HepG2 (cell line): Measurements from ENCODE around the gene ULK3. TPM values are rescaled to one million over a fixed set of nuclear protein-coding genes. Genes with fewer than 3 reads are reported as not detected.

Experiments
- CEBPG ChIP-seq: IDR thresholded peaks from 2 replicates; pipeline ENCODE4 v1.6.1; 2016
- KAT7 ChIP-seq: IDR thresholded peaks from 2 replicates; pipeline ENCODE4 v1.6.1; 2018; ENCODE audit warnings: borderline replicate concordance, missing compliant biosample characterization
- KDM1A ChIP-seq: IDR thresholded peaks from 2 replicates; pipeline ENCODE4 v1.6.1; 2016; ENCODE audit warnings: missing compliant biosample characterization
- MED13 ChIP-seq: sonication (generic); formaldehyde crosslinking; IDR thresholded peaks from 2 replicates; pipeline ENCODE4 v1.5.0; 2020; ENCODE audit warnings: missing genetic modification reagents
- MEIS1 ChIP-seq: sonication (generic); formaldehyde crosslinking; IDR thresholded peaks from 2 replicates; pipeline ENCODE4 v1.9.0; 2021; ENCODE audit warnings: mild to moderate bottlenecking, missing genetic modification reagents, moderate library complexity, borderline replicate concordance
- NFATC3 ChIP-seq: sonication (generic); formaldehyde crosslinking; IDR thresholded peaks from 2 replicates; pipeline ENCODE4 v1.5.1; 2020; ENCODE audit warnings: mild to moderate bottlenecking, missing genetic modification reagents
- RBFOX2 ChIP-seq: fragments of 200-400 bp; formaldehyde crosslinking; IDR thresholded peaks from 2 replicates; pipeline ENCODE4 v1.6.1; 2017; ENCODE audit warnings: low read depth, mild to moderate bottlenecking, low read length
- SIX4 ChIP-seq: sonication (generic); formaldehyde crosslinking; IDR thresholded peaks from 2 replicates; pipeline ENCODE4 v1.4.0; 2020; ENCODE audit warnings: missing genetic modification reagents
- SP2 ChIP-seq: sonication (generic); formaldehyde crosslinking; IDR thresholded peaks from 2 replicates; pipeline ENCODE4 v1.5.1; 2020; ENCODE audit warnings: mild to moderate bottlenecking, missing genetic modification reagents
- SUZ12 ChIP-seq: fragments of 150-350 bp; IDR thresholded peaks from 2 replicates; pipeline ENCODE4 v1.6.1; 2014; ENCODE audit warnings: low read depth, low read length
- ZBTB7B ChIP-seq: sonication (generic); formaldehyde crosslinking; IDR thresholded peaks from 2 replicates; pipeline ENCODE4 v1.4.0; 2020; ENCODE audit warnings: missing genetic modification reagents
- ZKSCAN1 ChIP-seq: fragments of 150-350 bp; IDR thresholded peaks from 2 replicates; pipeline ENCODE4 v1.6.1; 2014; ENCODE audit warnings: low read length
- ZNF18 ChIP-seq: sonication (generic); formaldehyde crosslinking; IDR thresholded peaks from 2 replicates; pipeline ENCODE4 v1.8.0; 2022; ENCODE audit warnings: mild to moderate bottlenecking, missing genetic modification reagents; ENCODE audit not compliant: insufficient replicate concordance
- ZNF205 ChIP-seq: IDR thresholded peaks from 2 replicates; pipeline ENCODE4 v1.6.1; 2018; ENCODE audit warnings: missing biosample characterization, missing genetic modification reagents
- ZNF543 ChIP-seq: sonication (generic); formaldehyde crosslinking; IDR thresholded peaks from 2 replicates; pipeline ENCODE4 v1.4.0; 2020; ENCODE audit warnings: mild to moderate bottlenecking, missing genetic modification reagents
- ZNF572 ChIP-seq: sonication (generic); formaldehyde crosslinking; IDR thresholded peaks from 2 replicates; pipeline ENCODE4 v1.5.1; 2020; ENCODE audit warnings: mild to moderate bottlenecking, missing genetic modification reagents
- ZNF710 ChIP-seq: sonication (generic); formaldehyde crosslinking; IDR thresholded peaks from 2 replicates; pipeline ENCODE4 v1.5.0; 2020; ENCODE audit warnings: mild to moderate bottlenecking, missing genetic modification reagents, borderline replicate concordance
- polyA plus RNA-seq, 8 experiments: library from polyadenylated mRNA; depleted of rRNA in 3 of 8; stranded (reverse) in 7 of 8; unstranded in 1 of 8; fragments of >200 nt; fragmentation: Illumina TruSeq in 4 of 8; extraction: Trizol in 4 of 8; gene quantifications; 2 replicates each; pipeline versions ENCODE4 v1.2.1 to v1.2.3, GENCODE V29; 2011 to 2016; ENCODE audit warnings: low read depth in 4 of 8, missing spikeins in 1 of 8, mixed read lengths in 1 of 8; ENCODE audit not compliant: insufficient read depth in 1 of 8
- total RNA-seq, 5 experiments: library from RNA; depleted of rRNA; stranded (reverse); fragments of >200 nt; fragmentation: Illumina TruSeq; extraction: Trizol; gene quantifications; 2 replicates each; pipeline ENCODE4 v1.2.3, GENCODE V29; 2016; ENCODE audit warnings: low read depth in 1 of 5
- TF ChIP-seq, protein P1 (sequence below): sonication (generic); formaldehyde crosslinking; IDR thresholded peaks from 2 replicates; pipeline ENCODE4 v1.4.0; 2020; ENCODE audit warnings: mild to moderate bottlenecking, missing genetic modification reagents
- TF ChIP-seq, protein P2 (sequence below): sonication (generic); formaldehyde crosslinking; IDR thresholded peaks from 2 replicates; pipeline ENCODE4 v1.5.1; 2020; ENCODE audit warnings: mild to moderate bottlenecking, missing genetic modification reagents, borderline replicate concordance
- TF ChIP-seq, protein P3 (sequence below): sonication (generic); formaldehyde crosslinking; IDR thresholded peaks from 2 replicates; pipeline ENCODE4 v1.8.0; 2022; ENCODE audit warnings: missing genetic modification reagents, mild to moderate bottlenecking, moderate library complexity, borderline replicate concordance

Gene ULK3
- total and polyA plus RNA-seq, 2 of the 13 experiments (the other 11 are each of a cell fraction or from before 2014, with no cell fraction given): 15.2 to 23.7 TPM

- TF ChIP-seq, protein P1, sequence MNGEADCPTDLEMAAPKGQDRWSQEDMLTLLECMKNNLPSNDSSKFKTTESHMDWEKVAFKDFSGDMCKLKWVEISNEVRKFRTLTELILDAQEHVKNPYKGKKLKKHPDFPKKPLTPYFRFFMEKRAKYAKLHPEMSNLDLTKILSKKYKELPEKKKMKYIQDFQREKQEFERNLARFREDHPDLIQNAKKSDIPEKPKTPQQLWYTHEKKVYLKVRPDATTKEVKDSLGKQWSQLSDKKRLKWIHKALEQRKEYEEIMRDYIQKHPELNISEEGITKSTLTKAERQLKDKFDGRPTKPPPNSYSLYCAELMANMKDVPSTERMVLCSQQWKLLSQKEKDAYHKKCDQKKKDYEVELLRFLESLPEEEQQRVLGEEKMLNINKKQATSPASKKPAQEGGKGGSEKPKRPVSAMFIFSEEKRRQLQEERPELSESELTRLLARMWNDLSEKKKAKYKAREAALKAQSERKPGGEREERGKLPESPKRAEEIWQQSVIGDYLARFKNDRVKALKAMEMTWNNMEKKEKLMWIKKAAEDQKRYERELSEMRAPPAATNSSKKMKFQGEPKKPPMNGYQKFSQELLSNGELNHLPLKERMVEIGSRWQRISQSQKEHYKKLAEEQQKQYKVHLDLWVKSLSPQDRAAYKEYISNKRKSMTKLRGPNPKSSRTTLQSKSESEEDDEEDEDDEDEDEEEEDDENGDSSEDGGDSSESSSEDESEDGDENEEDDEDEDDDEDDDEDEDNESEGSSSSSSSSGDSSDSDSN (CRISPR knock-in tag): peak; percentile 66
- TF ChIP-seq RBFOX2: peak; percentile 93
- peak; percentile 90 for TF ChIP-seq ZNF18 (CRISPR knock-in tag)
- no peak for TF ChIP-seq CEBPG
- TF ChIP-seq ZNF543 (CRISPR knock-in tag): peak; percentile 89
- peak; percentile 80 for TF ChIP-seq ZBTB7B (CRISPR knock-in tag)
- 0 out of 2 replicates have a peak, but pooled peaks have one; percentile 66 for TF ChIP-seq ZNF205 (CRISPR knock-in tag)
- peak; percentile 79; the same call in 1 of the 2 replicates for TF ChIP-seq MEIS1 (CRISPR knock-in tag)
- TF ChIP-seq, protein P2, sequence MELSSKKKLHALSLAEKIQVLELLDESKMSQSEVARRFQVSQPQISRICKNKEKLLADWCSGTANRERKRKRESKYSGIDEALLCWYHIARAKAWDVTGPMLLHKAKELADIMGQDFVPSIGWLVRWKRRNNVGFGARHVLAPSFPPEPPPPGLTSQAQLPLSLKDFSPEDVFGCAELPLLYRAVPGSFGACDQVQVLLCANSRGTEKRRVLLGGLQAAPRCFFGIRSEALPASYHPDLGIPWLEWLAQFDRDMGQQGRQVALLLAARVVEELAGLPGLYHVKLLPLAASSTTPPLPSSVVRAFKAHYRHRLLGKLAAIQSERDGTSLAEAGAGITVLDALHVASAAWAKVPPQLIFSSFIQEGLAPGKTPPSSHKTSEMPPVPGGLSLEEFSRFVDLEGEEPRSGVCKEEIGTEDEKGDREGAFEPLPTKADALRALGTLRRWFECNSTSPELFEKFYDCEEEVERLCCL (CRISPR knock-in tag): peak; percentile 53; the same call in 1 of the 2 replicates
- 0 out of 2 replicates have a peak, but pooled peaks have one; percentile 23 for TF ChIP-seq SIX4 (CRISPR knock-in tag)
- peak; percentile 54; the same call in 1 of the 2 replicates for TF ChIP-seq MED13 (CRISPR knock-in tag)
- 0 out of 2 replicates have a peak, but pooled peaks have one; percentile 3 for TF ChIP-seq SP2 (CRISPR knock-in tag)
- TF ChIP-seq KDM1A: no peak
- peak; percentile 89; the same call in 1 of the 2 replicates for TF ChIP-seq ZNF710 (CRISPR knock-in tag)
- TF ChIP-seq ZNF572 (CRISPR knock-in tag): 0 out of 2 replicates have a peak, but pooled peaks have one; percentile 86
- TF ChIP-seq SUZ12: peak; percentile 93
- TF ChIP-seq, protein P3, sequence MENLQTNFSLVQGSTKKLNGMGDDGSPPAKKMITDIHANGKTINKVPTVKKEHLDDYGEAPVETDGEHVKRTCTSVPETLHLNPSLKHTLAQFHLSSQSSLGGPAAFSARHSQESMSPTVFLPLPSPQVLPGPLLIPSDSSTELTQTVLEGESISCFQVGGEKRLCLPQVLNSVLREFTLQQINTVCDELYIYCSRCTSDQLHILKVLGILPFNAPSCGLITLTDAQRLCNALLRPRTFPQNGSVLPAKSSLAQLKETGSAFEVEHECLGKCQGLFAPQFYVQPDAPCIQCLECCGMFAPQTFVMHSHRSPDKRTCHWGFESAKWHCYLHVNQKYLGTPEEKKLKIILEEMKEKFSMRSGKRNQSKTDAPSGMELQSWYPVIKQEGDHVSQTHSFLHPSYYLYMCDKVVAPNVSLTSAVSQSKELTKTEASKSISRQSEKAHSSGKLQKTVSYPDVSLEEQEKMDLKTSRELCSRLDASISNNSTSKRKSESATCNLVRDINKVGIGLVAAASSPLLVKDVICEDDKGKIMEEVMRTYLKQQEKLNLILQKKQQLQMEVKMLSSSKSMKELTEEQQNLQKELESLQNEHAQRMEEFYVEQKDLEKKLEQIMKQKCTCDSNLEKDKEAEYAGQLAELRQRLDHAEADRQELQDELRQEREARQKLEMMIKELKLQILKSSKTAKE: 0 out of 2 replicates have a peak, but pooled peaks have one; percentile 8
- no peak for TF ChIP-seq ZKSCAN1
- peak; percentile 87; the same call in 1 of the 2 replicates for TF ChIP-seq KAT7 (CRISPR knock-in tag)
- no peak for TF ChIP-seq NFATC3 (CRISPR knock-in tag)
These were observed 47.1 kb upstream of the ULK3 start, which contains the start of gene MPI (continued) for GRCh38 chr15:74889883-74890664.
